Neural progenitor cell (in vitro differentiated cells): ENCODE results near the gene ABI3BP. TPM values are rescaled to one million over a fixed set of nuclear protein-coding genes. Genes with fewer than 3 reads are reported as not detected.
A peak's percentile ranks its signal among the peaks of the same experiment; 100 is the strongest.

Source experiments
- DNase-seq: peaks from one replicate; pipeline ENCODE4 v3.0.0-alpha.2; 2016; ENCODE audit warnings: low spot score
- H2AFZ ChIP-seq: fragments of 200-600 bp; sonication (generic); replicated peaks from 2 replicates; pipeline ENCODE4 v1.6.1; 2016; ENCODE audit warnings: antibody characterized with exemption
- H3F3A ChIP-seq: fragments of 200-600 bp; sonication (generic); 2 replicates; pipeline ENCODE4 v1.6.1; 2016; ENCODE audit warnings: antibody characterized with exemption, low read depth
- H3K27ac ChIP-seq: fragments of 200-600 bp; sonication (generic); 2 replicates; pipeline ENCODE4 v1.5.1; 2016; ENCODE audit warnings: mild to moderate bottlenecking
- H3K27me3 ChIP-seq: fragments of 200-600 bp; sonication (generic); 2 replicates; pipeline ENCODE4 v1.6.1; 2016; ENCODE audit warnings: mild to moderate bottlenecking, moderate library complexity
- H3K36me3 ChIP-seq: fragments of 200-600 bp; sonication (generic); 2 replicates; pipeline ENCODE4 v1.5.1; 2016
- H3K4me1 ChIP-seq: fragments of 200-600 bp; sonication (generic); 2 replicates; pipeline ENCODE4 v1.6.1; 2016; ENCODE audit warnings: mixed run types
- H3K4me2 ChIP-seq: fragments of 200-600 bp; sonication (generic); 2 replicates; pipeline ENCODE4 v1.6.1; 2016
- H3K4me3 ChIP-seq: fragments of 200-600 bp; sonication (generic); 2 replicates; pipeline ENCODE4 v1.5.1; 2016
- H3K79me2 ChIP-seq: fragments of 200-600 bp; sonication (generic); 2 replicates; pipeline ENCODE4 v1.6.1; 2016; ENCODE audit warnings: low read depth
- H3K9ac ChIP-seq: fragments of 200-600 bp; sonication (generic); 2 replicates; pipeline ENCODE4 v1.6.1; 2016
- H3K9me3 ChIP-seq: fragments of 200-600 bp; sonication (generic); 2 replicates; pipeline ENCODE4 v1.5.1; 2016; ENCODE audit warnings: low read depth
- H4K20me1 ChIP-seq: fragments of 200-600 bp; sonication (generic); 2 replicates; pipeline ENCODE4 v1.6.1; 2016; ENCODE audit warnings: low read depth
- H3K27ac Mint-ChIP-seq: 3 replicates; pipeline ENCODE4 v1.8.0; 2021; ENCODE audit warnings: mixed read lengths
- H3K27me3 Mint-ChIP-seq: 2 replicates; pipeline ENCODE4 v1.8.0; 2022; ENCODE audit warnings: low read depth, mild to moderate bottlenecking, inconsistent platforms, moderate library complexity, mixed read lengths; ENCODE audit not compliant: insufficient read depth
- H3K36me3 Mint-ChIP-seq: 3 replicates; pipeline ENCODE4 v1.8.0; 2021; ENCODE audit warnings: mixed read lengths
- H3K4me1 Mint-ChIP-seq: 3 replicates; pipeline ENCODE4 v1.8.0; 2021; ENCODE audit warnings: mixed read lengths
- H3K4me3 Mint-ChIP-seq: 3 replicates; pipeline ENCODE4 v1.8.0; 2021; ENCODE audit warnings: mild to moderate bottlenecking, moderate library complexity, mixed read lengths
- H3K9me3 Mint-ChIP-seq: 3 replicates; pipeline ENCODE4 v1.8.0; 2020; ENCODE audit warnings: mixed read lengths
- CTCF ChIP-seq: fragments of 200-600 bp; sonication (generic); IDR thresholded peaks from 2 replicates; pipeline ENCODE4 v1.5.1; 2017; ENCODE audit warnings: antibody characterized with exemption, mild to moderate bottlenecking
- EZH2 ChIP-seq: fragments of 200-600 bp; sonication (generic); IDR thresholded peaks from 2 replicates; pipeline ENCODE4 v1.6.1; 2017; ENCODE audit warnings: antibody characterized with exemption, mild to moderate bottlenecking, moderate library complexity
- EZH2phosphoT487 ChIP-seq: fragments of 200-600 bp; sonication (generic); IDR thresholded peaks from 2 replicates; pipeline ENCODE4 v1.6.1; 2017; ENCODE audit warnings: antibody characterized with exemption
- total RNA-seq: library from RNA; depleted of rRNA; stranded (reverse); fragments of >200 nt; gene quantifications from 2 replicates; pipeline ENCODE4 v1.2.3, GENCODE V29; 2015; ENCODE audit warnings: low replicate concordance

The ABI3BP gene
- total RNA-seq, 1 donor from 2014 or later, result not detected

- Histone ChIP-seq H2AFZ (no peak overlapping the region), H3K79me2 (no peaks in the 10 kb centered on the region), H3K4me3 (no peak overlapping the region), H3K9ac (no peak overlapping the region), H3K27me3 (no peaks in the 10 kb centered on the region), H3K9me3 (no peaks in the 10 kb centered on the region), H3K36me3 (no peaks in the 10 kb centered on the region), H3K27ac (no peak overlapping the region), H3F3A (no peaks in the 10 kb centered on the region), H3K4me2 (no peak overlapping the region), H3K4me1 (no peaks in the 10 kb centered on the region), H4K20me1 (no peaks in the 10 kb centered on the region)
- Mint-ChIP-seq H3K36me3 (no peaks in the 10 kb centered on the region), H3K4me1 (no peaks in the 10 kb centered on the region), H3K4me3 (no peak overlapping the region), H3K27me3 (no peaks in the 10 kb centered on the region), H3K27ac (no peak overlapping the region), H3K9me3 (no peaks in the 10 kb centered on the region)
- no peak for TF ChIP-seq CTCF
- no peak for DNase-seq
Measured at GRCh38 chr3:100856821-100857220, 136.4 kb downstream of the ABI3BP start.

- no peak for DNase-seq
- H3K9ac ChIP-seq, result no peak overlapping the region
- H3K9me3 Mint-ChIP-seq, result no peaks in the 10 kb centered on the region
- TF ChIP-seq EZH2phosphoT487, result no peak
- TF ChIP-seq EZH2, result no peak
- TF ChIP-seq CTCF, result no peak
- H4K20me1 ChIP-seq, result no peaks in the 10 kb centered on the region
- H3K4me3 Mint-ChIP-seq, result no peak overlapping the region
- no peak overlapping the region for H3K27ac ChIP-seq
- no peak overlapping the region for H3K4me2 ChIP-seq
- H3K27ac Mint-ChIP-seq, result no peak overlapping the region
- no peaks in the 10 kb centered on the region for H3F3A ChIP-seq
- H3K36me3 ChIP-seq, result no peaks in the 10 kb centered on the region
- no peaks in the 10 kb centered on the region for H3K27me3 Mint-ChIP-seq
- no peaks in the 10 kb centered on the region for H3K4me1 ChIP-seq
- H2AFZ ChIP-seq, result peak overlapping the region; percentile 8
- H3K9me3 ChIP-seq, result no peaks in the 10 kb centered on the region
- H3K27me3 ChIP-seq, result no peaks in the 10 kb centered on the region
- no peaks in the 10 kb centered on the region for H3K4me1 Mint-ChIP-seq
- no peaks in the 10 kb centered on the region for H3K79me2 ChIP-seq
- no peaks in the 10 kb centered on the region for H3K36me3 Mint-ChIP-seq
- no peak overlapping the region for H3K4me3 ChIP-seq
Measured at GRCh38 chr3:100852840-100853239, 140.4 kb downstream of the ABI3BP start.

- Mint-ChIP-seq H3K4me1 (no peaks in the 10 kb centered on the region), H3K27ac (no peak overlapping the region), H3K9me3 (no peaks in the 10 kb centered on the region), H3K27me3 (no peaks in the 10 kb centered on the region), H3K4me3 (no peak overlapping the region), H3K36me3 (no peaks in the 10 kb centered on the region)
- Histone ChIP-seq H3K4me1 (no peaks in the 10 kb centered on the region), H3K9ac (no peak overlapping the region), H3K4me2 (no peak overlapping the region), H3K9me3 (no peaks in the 10 kb centered on the region), H3K27ac (no peak overlapping the region), H2AFZ (no peak overlapping the region), H4K20me1 (no peaks in the 10 kb centered on the region), H3K36me3 (no peaks in the 10 kb centered on the region), H3K4me3 (no peak overlapping the region), H3K27me3 (no peaks in the 10 kb centered on the region), H3K79me2 (no peaks in the 10 kb centered on the region), H3F3A (no peaks in the 10 kb centered on the region)
- TF ChIP-seq EZH2 (no peak), CTCF (no peak), EZH2phosphoT487 (no peak)
- DNase-seq, result no peak
Measured at GRCh38 chr3:100850701-100851100, 142.5 kb downstream of the ABI3BP start.

GRCh38 chr3:100850156-100850555, 143.1 kb downstream of the ABI3BP start:
- no peaks in the 10 kb centered on the region for H3K27me3 Mint-ChIP-seq

More at GRCh38 chr3:100850156-100850555, 143.1 kb downstream of the ABI3BP start:
- no peak overlapping the region for H3K4me2 ChIP-seq
- DNase-seq, result no peak
- H3K27ac ChIP-seq, result no peak overlapping the region
- H3K36me3 ChIP-seq, result no peaks in the 10 kb centered on the region
- no peaks in the 10 kb centered on the region for H3K79me2 ChIP-seq
- no peak overlapping the region for H3K27ac Mint-ChIP-seq
- H3F3A ChIP-seq, result no peaks in the 10 kb centered on the region
- no peaks in the 10 kb centered on the region for H3K9me3 Mint-ChIP-seq
- no peaks in the 10 kb centered on the region for H3K4me1 ChIP-seq
- no peaks in the 10 kb centered on the region for H3K4me1 Mint-ChIP-seq
- no peak overlapping the region for H3K9ac ChIP-seq
- no peak overlapping the region for H2AFZ ChIP-seq
- H3K4me3 ChIP-seq, result no peak overlapping the region
- no peaks in the 10 kb centered on the region for H3K9me3 ChIP-seq
- no peaks in the 10 kb centered on the region for H3K36me3 Mint-ChIP-seq
- no peak for TF ChIP-seq EZH2phosphoT487
- no peak for TF ChIP-seq EZH2
- TF ChIP-seq CTCF, result no peak
- H3K4me3 Mint-ChIP-seq, result no peak overlapping the region
- H3K27me3 ChIP-seq, result no peaks in the 10 kb centered on the region
- no peaks in the 10 kb centered on the region for H4K20me1 ChIP-seq
